ENCODE results near the gene MICAL2.

- TF ChIP-seq SIN3A (IDR thresholded peaks at IDR 0.05; ENCODE audit: borderline replicate concordance, insufficient read depth, low read length) (no peak), REST (IDR thresholded peaks at IDR 0.05; ENCODE audit: insufficient read depth in 1 of 2, low read depth in 2 of 2, low read length in 2 of 2) (no peak), POLR2AphosphoS5 (IDR thresholded peaks at IDR 0.05; ENCODE audit: low read depth, low read length) (no peak), TAF1 (IDR thresholded peaks at IDR 0.05; ENCODE audit: borderline replicate concordance, insufficient read depth, low read length) (no peak)
These were observed 180.9 kb downstream of the MICAL2 start for GRCh38 chr11:12291313-12291712.

Measured in PFSK-1 (cell line).